HepG2 (cell line): ENCODE data around the gene SNCA. TPM values are rescaled to one million over a fixed set of nuclear protein-coding genes. Genes with fewer than 3 reads are reported as not detected.

Experiments
- CBX1 ChIP-seq: IDR thresholded peaks from one replicate; pipeline ENCODE4 v1.6.1; 2016; ENCODE audit warnings: antibody characterized with exemption, low read depth
- DNMT3B ChIP-seq: conservative IDR thresholded peaks from 2 replicates; pipeline ENCODE4 v1.6.1; 2016; ENCODE audit warnings: missing biosample characterization, control low read depth
- FOXO1 ChIP-seq: sonication (generic); formaldehyde crosslinking; IDR thresholded peaks from 2 replicates; pipeline ENCODE4 v1.4.0; 2020; ENCODE audit warnings: missing genetic modification reagents
- MED13 ChIP-seq: sonication (generic); formaldehyde crosslinking; IDR thresholded peaks from 2 replicates; pipeline ENCODE4 v1.5.0; 2020; ENCODE audit warnings: missing genetic modification reagents
- NBN ChIP-seq: fragments of 450-650 bp; conservative IDR thresholded peaks from 2 replicates; pipeline ENCODE4 v1.6.1; 2017
- NCOA2 ChIP-seq: sonication (generic); formaldehyde crosslinking; IDR thresholded peaks from 2 replicates; pipeline ENCODE4 v1.8.0; 2022; ENCODE audit warnings: inconsistent platforms
- SP4 ChIP-seq: sonication (generic); formaldehyde crosslinking; IDR thresholded peaks from 2 replicates; pipeline ENCODE4 v1.8.1; 2023; ENCODE audit warnings: mild to moderate bottlenecking, missing genetic modification reagents
- SPEN ChIP-seq: sonication (generic); formaldehyde crosslinking; IDR thresholded peaks from 2 replicates; pipeline ENCODE4 v1.5.1; 2020; ENCODE audit warnings: low read depth, mild to moderate bottlenecking, missing genetic modification reagents
- ZBTB26 ChIP-seq: IDR thresholded peaks from 2 replicates; pipeline ENCODE4 v1.6.1; 2016; ENCODE audit warnings: missing compliant biosample characterization, missing genetic modification reagents, borderline replicate concordance
- ZNF263 ChIP-seq: sonication (generic); formaldehyde crosslinking; IDR thresholded peaks from 2 replicates; pipeline ENCODE4 v1.4.0; 2020; ENCODE audit warnings: missing genetic modification reagents
- ZNF282 ChIP-seq: fragments of 450-650 bp; IDR thresholded peaks from 2 replicates; pipeline ENCODE4 v1.6.1; 2018; ENCODE audit not compliant: partially characterized antibody
- polyA plus RNA-seq, 8 experiments: library from polyadenylated mRNA; depleted of rRNA in 3 of 8; stranded (reverse) in 7 of 8; unstranded in 1 of 8; fragments of >200 nt; fragmentation: Illumina TruSeq in 4 of 8; extraction: Trizol in 4 of 8; gene quantifications; 2 replicates each; pipeline versions ENCODE4 v1.2.1 to v1.2.3, GENCODE V29; 2011 to 2016; ENCODE audit warnings: low read depth in 4 of 8, missing spikeins in 1 of 8, mixed read lengths in 1 of 8; ENCODE audit not compliant: insufficient read depth in 1 of 8
- total RNA-seq, 5 experiments: library from RNA; depleted of rRNA; stranded (reverse); fragments of >200 nt; fragmentation: Illumina TruSeq; extraction: Trizol; gene quantifications; 2 replicates each; pipeline ENCODE4 v1.2.3, GENCODE V29; 2016; ENCODE audit warnings: low read depth in 1 of 5
- TF ChIP-seq, protein P1 (sequence below): IDR thresholded peaks from 2 replicates; pipeline ENCODE4 v1.6.1; 2016; ENCODE audit warnings: low read depth
- TF ChIP-seq, protein P2 (sequence below): sonication (generic); formaldehyde crosslinking; IDR thresholded peaks from 2 replicates; pipeline ENCODE4 v1.4.0; 2020; ENCODE audit warnings: missing genetic modification reagents, low read depth, mild to moderate bottlenecking, borderline replicate concordance
- TF ChIP-seq, protein P3 (sequence below): sonication (generic); formaldehyde crosslinking; IDR thresholded peaks from 2 replicates; pipeline ENCODE4 v1.5.0; 2020; ENCODE audit warnings: mild to moderate bottlenecking, missing genetic modification reagents
- TF ChIP-seq, protein P4 (sequence below): sonication (generic); formaldehyde crosslinking; IDR thresholded peaks from 2 replicates; pipeline ENCODE4 v1.4.0; 2020; ENCODE audit warnings: low read depth, missing genetic modification reagents
- TF ChIP-seq, protein P5 (sequence below): IDR thresholded peaks from 2 replicates; pipeline ENCODE4 v1.6.1; 2018; ENCODE audit warnings: missing genetic modification reagents, mild to moderate bottlenecking, missing compliant biosample characterization

SNCA gene
- total and polyA plus RNA-seq, 2 of the 13 experiments (the other 11 are each of a cell fraction or from before 2014, with no cell fraction given), result not detected

DNA sequence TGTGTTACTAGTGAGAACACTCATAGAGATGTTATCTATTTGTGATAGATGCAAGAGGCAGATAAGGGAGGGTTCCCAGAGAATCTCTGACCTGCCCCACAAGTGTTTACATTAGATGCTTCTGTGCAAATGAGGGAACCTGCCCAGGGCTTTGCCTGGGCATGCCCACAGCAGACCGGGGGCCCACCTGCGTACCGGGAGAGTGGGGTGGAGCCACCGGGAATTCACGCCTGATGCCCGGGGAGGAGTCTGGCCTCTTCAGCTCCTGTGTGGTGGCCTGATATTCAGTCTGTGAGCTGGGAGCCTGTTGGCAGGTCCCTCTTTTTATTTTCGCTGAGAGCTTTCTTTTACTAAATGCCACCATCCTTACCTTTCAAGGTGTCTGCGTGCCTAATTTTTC, 155.7 kb downstream of the SNCA start (continued):
- TF ChIP-seq, protein P1, sequence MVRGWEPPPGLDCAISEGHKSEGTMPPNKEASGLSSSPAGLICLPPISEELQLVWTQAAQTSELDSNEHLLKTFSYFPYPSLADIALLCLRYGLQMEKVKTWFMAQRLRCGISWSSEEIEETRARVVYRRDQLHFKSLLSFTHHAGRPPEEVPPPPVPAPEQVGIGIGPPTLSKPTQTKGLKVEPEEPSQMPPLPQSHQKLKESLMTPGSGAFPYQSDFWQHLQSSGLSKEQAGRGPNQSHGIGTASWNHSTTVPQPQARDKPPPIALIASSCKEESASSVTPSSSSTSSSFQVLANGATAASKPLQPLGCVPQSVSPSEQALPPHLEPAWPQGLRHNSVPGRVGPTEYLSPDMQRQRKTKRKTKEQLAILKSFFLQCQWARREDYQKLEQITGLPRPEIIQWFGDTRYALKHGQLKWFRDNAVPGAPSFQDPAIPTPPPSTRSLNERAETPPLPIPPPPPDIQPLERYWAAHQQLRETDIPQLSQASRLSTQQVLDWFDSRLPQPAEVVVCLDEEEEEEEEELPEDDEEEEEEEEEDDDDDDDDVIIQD (CRISPR knock-in tag), result peak; percentile 71; the same call in 1 of the 2 replicates
- TF ChIP-seq ZBTB26 (CRISPR knock-in tag) (peak; percentile 68), ZNF282 (no peak), SPEN (CRISPR knock-in tag) (0 out of 2 replicates have a peak, but pooled peaks have one; percentile 59), SP4 (no peak; the same call in 1 of the 2 replicates), DNMT3B (CRISPR knock-in tag) (0 out of 2 replicates have a peak, but pooled peaks have one; percentile 21), MED13 (CRISPR knock-in tag) (peak; percentile 19; the same call in 1 of the 2 replicates), ZNF263 (CRISPR knock-in tag) (peak; percentile 77), FOXO1 (CRISPR knock-in tag) (peak; percentile 47; the same call in 1 of the 2 replicates), NBN (no peak), NCOA2 (peak; percentile 69), CBX1 (peak; percentile 18)
- TF ChIP-seq, protein P2, sequence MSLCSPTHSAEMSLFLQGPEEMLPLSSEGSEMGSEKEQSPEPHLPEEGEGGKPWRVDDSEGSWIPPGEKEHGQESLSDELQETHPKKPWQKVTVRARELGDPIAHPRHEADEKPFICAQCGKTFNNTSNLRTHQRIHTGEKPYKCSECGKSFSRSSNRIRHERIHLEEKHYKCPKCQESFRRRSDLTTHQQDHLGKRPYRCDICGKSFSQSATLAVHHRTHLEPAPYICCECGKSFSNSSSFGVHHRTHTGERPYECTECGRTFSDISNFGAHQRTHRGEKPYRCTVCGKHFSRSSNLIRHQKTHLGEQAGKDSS (CRISPR knock-in tag), result no peak
- TF ChIP-seq, protein P3, sequence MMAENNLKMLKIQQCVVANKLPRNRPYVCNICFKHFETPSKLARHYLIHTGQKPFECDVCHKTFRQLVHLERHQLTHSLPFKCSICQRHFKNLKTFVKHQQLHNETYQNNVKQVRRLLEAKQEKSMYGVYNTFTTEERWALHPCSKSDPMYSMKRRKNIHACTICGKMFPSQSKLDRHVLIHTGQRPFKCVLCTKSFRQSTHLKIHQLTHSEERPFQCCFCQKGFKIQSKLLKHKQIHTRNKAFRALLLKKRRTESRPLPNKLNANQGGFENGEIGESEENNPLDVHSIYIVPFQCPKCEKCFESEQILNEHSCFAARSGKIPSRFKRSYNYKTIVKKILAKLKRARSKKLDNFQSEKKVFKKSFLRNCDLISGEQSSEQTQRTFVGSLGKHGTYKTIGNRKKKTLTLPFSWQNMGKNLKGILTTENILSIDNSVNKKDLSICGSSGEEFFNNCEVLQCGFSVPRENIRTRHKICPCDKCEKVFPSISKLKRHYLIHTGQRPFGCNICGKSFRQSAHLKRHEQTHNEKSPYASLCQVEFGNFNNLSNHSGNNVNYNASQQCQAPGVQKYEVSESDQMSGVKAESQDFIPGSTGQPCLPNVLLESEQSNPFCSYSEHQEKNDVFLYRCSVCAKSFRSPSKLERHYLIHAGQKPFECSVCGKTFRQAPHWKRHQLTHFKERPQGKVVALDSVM (CRISPR knock-in tag), result 0 out of 2 replicates have a peak, but pooled peaks have one; percentile 51
- TF ChIP-seq, protein P4, sequence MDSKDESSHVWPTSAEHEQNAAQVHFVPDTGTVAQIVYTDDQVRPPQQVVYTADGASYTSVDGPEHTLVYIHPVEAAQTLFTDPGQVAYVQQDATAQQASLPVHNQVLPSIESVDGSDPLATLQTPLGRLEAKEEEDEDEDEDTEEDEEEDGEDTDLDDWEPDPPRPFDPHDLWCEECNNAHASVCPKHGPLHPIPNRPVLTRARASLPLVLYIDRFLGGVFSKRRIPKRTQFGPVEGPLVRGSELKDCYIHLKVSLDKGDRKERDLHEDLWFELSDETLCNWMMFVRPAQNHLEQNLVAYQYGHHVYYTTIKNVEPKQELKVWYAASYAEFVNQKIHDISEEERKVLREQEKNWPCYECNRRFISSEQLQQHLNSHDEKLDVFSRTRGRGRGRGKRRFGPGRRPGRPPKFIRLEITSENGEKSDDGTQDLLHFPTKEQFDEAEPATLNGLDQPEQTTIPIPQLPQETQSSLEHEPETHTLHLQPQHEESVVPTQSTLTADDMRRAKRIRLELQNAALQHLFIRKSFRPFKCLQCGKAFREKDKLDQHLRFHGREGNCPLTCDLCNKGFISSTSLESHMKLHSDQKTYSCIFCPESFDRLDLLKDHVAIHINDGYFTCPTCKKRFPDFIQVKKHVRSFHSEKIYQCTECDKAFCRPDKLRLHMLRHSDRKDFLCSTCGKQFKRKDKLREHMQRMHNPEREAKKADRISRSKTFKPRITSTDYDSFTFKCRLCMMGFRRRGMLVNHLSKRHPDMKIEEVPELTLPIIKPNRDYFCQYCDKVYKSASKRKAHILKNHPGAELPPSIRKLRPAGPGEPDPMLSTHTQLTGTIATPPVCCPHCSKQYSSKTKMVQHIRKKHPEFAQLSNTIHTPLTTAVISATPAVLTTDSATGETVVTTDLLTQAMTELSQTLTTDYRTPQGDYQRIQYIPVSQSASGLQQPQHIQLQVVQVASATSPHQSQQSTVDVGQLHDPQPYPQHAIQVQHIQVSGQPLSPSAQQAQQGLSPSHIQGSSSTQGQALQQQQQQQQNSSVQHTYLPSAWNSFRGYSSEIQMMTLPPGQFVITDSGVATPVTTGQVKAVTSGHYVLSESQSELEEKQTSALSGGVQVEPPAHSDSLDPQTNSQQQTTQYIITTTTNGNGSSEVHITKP, result 0 out of 2 replicates have a peak, but pooled peaks have one; percentile 41
- TF ChIP-seq, protein P5, sequence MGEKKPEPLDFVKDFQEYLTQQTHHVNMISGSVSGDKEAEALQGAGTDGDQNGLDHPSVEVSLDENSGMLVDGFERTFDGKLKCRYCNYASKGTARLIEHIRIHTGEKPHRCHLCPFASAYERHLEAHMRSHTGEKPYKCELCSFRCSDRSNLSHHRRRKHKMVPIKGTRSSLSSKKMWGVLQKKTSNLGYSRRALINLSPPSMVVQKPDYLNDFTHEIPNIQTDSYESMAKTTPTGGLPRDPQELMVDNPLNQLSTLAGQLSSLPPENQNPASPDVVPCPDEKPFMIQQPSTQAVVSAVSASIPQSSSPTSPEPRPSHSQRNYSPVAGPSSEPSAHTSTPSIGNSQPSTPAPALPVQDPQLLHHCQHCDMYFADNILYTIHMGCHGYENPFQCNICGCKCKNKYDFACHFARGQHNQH (CRISPR knock-in tag), result peak; percentile 90
